Calu3 (cell line): ENCODE data around the gene CYTH1. TPM values are rescaled to one million over a fixed set of nuclear protein-coding genes. Genes with fewer than 3 reads are reported as not detected.

ENCODE experiments used
- BruUV-seq: library from RNA; stranded (reverse); fragments of 400-500 nt; replicated peaks from 2 replicates; lab custom pipeline; 2021; lab: Mats Ljungman, UMichigan
- CTCF ChIA-PET: fragments of 300-600 bp; sonication (Branson Sonifier 250); formaldehyde crosslinking; loops from one replicate; lab custom pipeline; 2022; ENCODE audit warnings: antibody characterized with exemption; lab: Charles Lee
- DNase-seq: peaks from one replicate; pipeline ENCODE4 v3.0.0; 2022
- H3K27ac Mint-ChIP-seq: one replicate; pipeline ENCODE4 v1.8.0; 2022; ENCODE audit warnings: mixed read lengths; ENCODE audit not compliant: unreplicated experiment
- H3K27me3 Mint-ChIP-seq: one replicate; pipeline ENCODE4 v1.8.0; 2022; ENCODE audit warnings: mixed read lengths; ENCODE audit not compliant: unreplicated experiment
- H3K36me3 Mint-ChIP-seq: one replicate; pipeline ENCODE4 v1.8.0; 2022; ENCODE audit warnings: mild to moderate bottlenecking, moderate library complexity, mixed read lengths; ENCODE audit not compliant: insufficient read depth, unreplicated experiment
- H3K4me1 Mint-ChIP-seq: one replicate; pipeline ENCODE4 v1.8.0; 2022; ENCODE audit warnings: mild to moderate bottlenecking, low read depth, mixed read lengths; ENCODE audit not compliant: unreplicated experiment
- H3K4me3 Mint-ChIP-seq: one replicate; pipeline ENCODE4 v1.8.0; 2022; ENCODE audit warnings: mild to moderate bottlenecking, low read depth, moderate library complexity, mixed read lengths; ENCODE audit not compliant: unreplicated experiment
- H3K9me3 Mint-ChIP-seq: one replicate; pipeline ENCODE4 v1.8.0; 2022; ENCODE audit warnings: low read depth, mixed read lengths; ENCODE audit not compliant: unreplicated experiment
- intact Hi-C: fragments of 100-400 bp; cut with micrococcal nuclease; formaldehyde crosslinking; loops from one replicate; pipeline ENCODE4 v1.10.0; 2022; ENCODE audit not compliant: unreplicated experiment
- total RNA-seq: library from RNA; stranded (reverse); gene quantifications from 2 replicates; pipeline ENCODE4 v1.2.3, GENCODE V29; 2022
- TF ChIP-seq, protein P1 (sequence below): fragments of 200-600 bp; IDR thresholded peaks from one replicate; pipeline ENCODE4 v1.8.0; 2022; ENCODE audit warnings: antibody characterized with exemption; ENCODE audit not compliant: unreplicated experiment

CYTH1 gene
- total RNA-seq, 1 experiment from 2014 or later, result 40.5 TPM

DNA sequence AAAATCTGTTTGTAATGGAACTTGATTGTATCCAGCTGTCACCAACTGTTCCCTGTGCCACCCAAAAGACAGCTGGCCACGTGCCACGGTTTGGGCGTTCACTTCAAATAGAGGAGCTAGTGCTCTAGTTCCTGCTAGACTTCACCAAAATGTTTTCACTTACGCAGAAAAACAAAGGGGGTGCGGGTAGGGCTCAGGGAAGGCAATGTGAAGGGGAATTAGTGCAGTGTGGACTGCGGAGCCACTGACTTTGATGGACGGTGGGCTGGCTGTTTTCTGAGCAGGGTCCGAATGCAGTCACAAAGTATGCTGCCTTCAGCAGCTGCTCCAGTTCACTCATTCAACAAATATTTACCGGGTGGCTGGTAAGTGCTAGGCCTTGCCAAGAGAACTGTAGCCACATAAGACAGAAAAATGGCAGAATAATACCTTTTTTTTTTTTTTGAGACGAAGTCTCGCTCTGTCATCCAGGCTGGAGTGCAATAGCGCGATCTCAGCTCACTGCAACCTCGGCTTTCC is 7.6 kb upstream of the CYTH1 start:
- H3K27me3 Mint-ChIP-seq, result no peaks in the 10 kb centered on the region
- BruUV-seq, result no TSS peak
- H3K4me1 Mint-ChIP-seq, result no peaks in the 10 kb centered on the region
- intact Hi-C loops, result no loop called here
- H3K4me3 Mint-ChIP-seq, result no peak overlapping the region
- H3K9me3 Mint-ChIP-seq, result no peaks in the 10 kb centered on the region
- no peak for DNase-seq
- CTCF ChIA-PET, result no interaction called here
- H3K27ac Mint-ChIP-seq, result no peak overlapping the region
- H3K36me3 Mint-ChIP-seq, result peaks cover 34% of the 10 kb centered on the region
- TF ChIP-seq, protein P1, sequence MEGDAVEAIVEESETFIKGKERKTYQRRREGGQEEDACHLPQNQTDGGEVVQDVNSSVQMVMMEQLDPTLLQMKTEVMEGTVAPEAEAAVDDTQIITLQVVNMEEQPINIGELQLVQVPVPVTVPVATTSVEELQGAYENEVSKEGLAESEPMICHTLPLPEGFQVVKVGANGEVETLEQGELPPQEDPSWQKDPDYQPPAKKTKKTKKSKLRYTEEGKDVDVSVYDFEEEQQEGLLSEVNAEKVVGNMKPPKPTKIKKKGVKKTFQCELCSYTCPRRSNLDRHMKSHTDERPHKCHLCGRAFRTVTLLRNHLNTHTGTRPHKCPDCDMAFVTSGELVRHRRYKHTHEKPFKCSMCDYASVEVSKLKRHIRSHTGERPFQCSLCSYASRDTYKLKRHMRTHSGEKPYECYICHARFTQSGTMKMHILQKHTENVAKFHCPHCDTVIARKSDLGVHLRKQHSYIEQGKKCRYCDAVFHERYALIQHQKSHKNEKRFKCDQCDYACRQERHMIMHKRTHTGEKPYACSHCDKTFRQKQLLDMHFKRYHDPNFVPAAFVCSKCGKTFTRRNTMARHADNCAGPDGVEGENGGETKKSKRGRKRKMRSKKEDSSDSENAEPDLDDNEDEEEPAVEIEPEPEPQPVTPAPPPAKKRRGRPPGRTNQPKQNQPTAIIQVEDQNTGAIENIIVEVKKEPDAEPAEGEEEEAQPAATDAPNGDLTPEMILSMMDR, result no peak

DNA sequence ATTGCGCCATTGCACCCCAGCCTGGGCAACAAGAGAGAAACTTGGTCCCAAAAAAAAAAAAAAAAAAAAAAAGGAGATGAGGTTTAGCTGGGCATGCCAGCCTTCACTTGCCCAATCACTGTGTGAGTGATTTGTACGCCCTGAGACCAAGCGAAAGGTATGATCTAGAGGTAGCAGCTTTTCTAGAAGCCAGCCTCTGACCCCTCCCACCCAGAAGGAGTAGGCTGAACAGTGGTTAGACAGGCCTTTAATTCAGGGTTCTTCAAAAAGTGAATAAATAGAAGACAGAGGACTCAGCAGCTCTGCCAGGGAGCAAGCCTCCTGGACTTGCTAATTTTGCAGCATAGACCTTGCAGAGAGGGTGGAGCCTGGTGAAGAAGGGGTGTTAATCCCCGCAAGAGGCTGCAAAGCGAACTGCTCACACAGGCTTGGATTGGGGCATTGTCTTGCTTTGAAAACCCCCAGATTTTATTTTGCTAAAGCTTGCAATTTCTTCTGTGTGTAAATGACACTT is 7.1 kb upstream of the CYTH1 start:
- Mint-ChIP-seq H3K4me3 (no peak overlapping the region), H3K9me3 (no peaks in the 10 kb centered on the region), H3K27ac (no peak overlapping the region), H3K36me3 (peaks cover 29% of the 10 kb centered on the region), H3K4me1 (no peaks in the 10 kb centered on the region), H3K27me3 (no peaks in the 10 kb centered on the region)
- intact Hi-C loops, result no loop called here
- DNase-seq, result no peak
- CTCF ChIA-PET, result no interaction called here
- no TSS peak for BruUV-seq
- TF ChIP-seq, protein P1, result no peak

DNA sequence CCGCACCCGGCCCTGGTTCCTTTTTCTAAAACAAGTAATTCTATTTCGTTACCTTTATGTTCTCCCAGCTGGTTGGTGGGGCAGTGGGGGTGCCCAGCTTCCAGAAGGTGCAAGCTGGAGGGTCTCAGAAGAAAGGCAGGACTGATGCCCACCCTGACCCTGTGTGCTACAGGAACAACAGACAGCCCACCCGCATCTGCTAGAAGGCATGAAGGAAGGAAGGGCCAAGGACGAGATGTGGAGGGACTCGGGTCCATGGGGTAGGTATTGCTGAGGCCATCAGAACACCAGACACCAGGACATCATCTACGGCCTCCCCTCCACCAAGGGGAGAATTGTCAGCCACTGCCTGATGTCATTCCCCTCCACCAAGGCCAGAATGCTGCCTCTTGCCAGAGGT is 6.4 kb upstream of the CYTH1 start:
- H3K9me3 Mint-ChIP-seq, result no peaks in the 10 kb centered on the region
- CTCF ChIA-PET, result no interaction called here

DNA sequence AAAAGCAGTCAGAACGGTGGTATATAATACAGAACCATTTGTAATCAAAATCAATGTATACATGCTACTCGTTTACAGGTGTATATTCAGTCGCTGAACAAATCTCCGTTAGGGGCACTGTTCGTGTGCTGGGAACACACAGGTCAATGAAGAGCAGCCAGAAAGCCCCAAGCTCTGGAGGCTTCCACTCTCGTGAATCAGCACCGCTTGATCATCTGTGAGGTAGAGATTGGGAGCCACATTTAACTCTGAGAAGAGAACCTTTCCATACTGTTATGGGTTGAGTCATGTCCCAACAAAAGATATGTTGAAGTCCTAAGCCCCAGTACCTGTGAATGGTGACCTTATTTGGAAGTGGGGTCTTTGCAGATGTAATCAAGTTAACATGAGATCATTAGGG is 5.4 kb upstream of the CYTH1 start:
- intact Hi-C loops, result no loop called here
- no peak for DNase-seq

More for the DNA sequence above, 6.4 kb upstream of the CYTH1 start:
- Mint-ChIP-seq H3K36me3 (peaks cover 30% of the 10 kb centered on the region), H3K4me1 (no peaks in the 10 kb centered on the region), H3K27ac (no peak overlapping the region), H3K27me3 (no peaks in the 10 kb centered on the region), H3K4me3 (no peak overlapping the region)
- TF ChIP-seq, protein P1, result no peak
- BruUV-seq, result no TSS peak
- intact Hi-C loops, result no loop called here
- DNase-seq, result no peak

More for the DNA sequence above, 5.4 kb upstream of the CYTH1 start:
- TF ChIP-seq, protein P1, result no peak
- H3K27me3 Mint-ChIP-seq, result no peaks in the 10 kb centered on the region
- no TSS peak for BruUV-seq
- H3K9me3 Mint-ChIP-seq, result no peaks in the 10 kb centered on the region
- no peak overlapping the region for H3K27ac Mint-ChIP-seq
- CTCF ChIA-PET, result interaction anchor here (0.6 kb wide), 1 partner anchor 459 kb away, joined by 4 read pairs; no protein-coding TSS in a partner anchor
- H3K36me3 Mint-ChIP-seq, result peaks cover 40% of the 10 kb centered on the region
- H3K4me1 Mint-ChIP-seq, result no peaks in the 10 kb centered on the region
- no peak overlapping the region for H3K4me3 Mint-ChIP-seq
